NCI-H1105 treated with DMSO at 0.1 percent for 48 hours (cell line): ENCODE measurements around the gene BEAN1.
"Not testable (repeated sequence)": the region's sequence is repeated elsewhere in the genome, so short reads cannot be mapped to it uniquely, and the experiment has no call there.

ENCODE experiments used
- DNase-seq: peaks from one replicate; lab custom pipeline; 2025; lab: John Stamatoyannopoulos, UW

Gene BEAN1

DNA sequence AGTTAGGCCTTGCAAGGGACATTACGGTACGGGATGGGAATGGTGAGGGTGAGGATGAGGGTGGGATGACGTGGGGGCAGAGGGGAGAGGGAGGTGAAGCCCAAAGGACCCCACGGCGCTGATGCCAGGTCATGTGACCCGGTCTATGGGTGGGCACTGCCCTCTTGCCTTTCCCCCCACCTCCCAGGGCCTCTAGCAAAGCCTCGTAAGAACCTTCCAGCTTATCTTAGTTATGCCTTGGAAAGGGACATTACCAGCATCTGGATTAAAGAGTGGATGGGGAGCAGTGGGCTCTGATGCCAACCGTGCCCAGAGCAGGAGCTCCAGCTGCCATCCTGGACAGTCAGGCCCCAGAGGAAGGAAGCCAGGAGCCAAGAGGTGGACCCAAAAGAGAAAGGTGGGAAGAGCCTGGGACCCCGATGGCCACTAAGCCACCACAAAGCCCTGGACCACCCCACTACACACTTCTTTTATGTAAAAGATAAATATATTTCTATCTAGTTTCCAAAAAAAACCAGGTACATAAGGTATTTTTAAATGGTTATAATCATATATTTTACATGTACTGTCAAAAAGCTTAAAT lies 81.9 kb downstream of the BEAN1 start:
- DNase-seq: no peak

DNA sequence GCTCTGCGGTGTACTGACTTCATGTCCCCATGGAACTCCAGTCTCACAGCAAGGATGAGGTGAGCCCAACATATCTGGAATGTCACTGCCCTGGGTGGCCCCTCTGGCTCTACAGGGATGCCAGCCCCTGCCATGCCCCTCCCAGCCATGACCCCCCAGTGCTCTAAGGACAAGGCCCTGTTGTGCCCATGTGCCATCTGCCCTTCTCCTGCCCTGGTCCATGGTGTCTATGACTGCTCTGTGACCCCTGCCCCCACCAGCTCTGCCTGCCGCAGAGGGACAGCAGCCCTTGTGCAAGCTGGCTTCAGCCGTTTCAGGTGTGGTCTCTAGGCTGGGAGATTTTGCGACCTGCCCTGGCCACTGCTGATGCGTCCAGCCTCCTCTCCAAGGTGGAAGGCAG lies 82.5 kb downstream of the BEAN1 start:
- no peak for DNase-seq

DNA sequence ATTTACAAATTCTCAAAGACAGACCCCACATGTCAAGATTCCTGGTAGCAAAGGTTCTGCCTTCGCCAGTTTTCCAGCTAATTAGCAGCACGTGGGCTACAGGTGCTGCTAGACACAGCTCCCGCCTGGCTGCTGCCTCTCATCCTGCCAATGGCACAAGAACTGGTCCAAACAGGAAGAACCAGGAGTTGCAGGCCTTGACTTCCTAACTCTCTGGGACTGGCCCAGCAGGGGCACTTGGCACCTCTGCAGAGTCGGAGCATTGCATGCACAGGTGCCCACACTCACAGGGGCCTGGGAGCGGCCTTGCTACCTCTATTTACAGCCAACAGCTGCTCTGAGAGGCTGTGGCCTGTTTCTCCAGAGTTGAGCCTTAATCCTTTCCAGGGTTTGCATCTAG lies 83.2 kb downstream of the BEAN1 start:
- no peak for DNase-seq

DNA sequence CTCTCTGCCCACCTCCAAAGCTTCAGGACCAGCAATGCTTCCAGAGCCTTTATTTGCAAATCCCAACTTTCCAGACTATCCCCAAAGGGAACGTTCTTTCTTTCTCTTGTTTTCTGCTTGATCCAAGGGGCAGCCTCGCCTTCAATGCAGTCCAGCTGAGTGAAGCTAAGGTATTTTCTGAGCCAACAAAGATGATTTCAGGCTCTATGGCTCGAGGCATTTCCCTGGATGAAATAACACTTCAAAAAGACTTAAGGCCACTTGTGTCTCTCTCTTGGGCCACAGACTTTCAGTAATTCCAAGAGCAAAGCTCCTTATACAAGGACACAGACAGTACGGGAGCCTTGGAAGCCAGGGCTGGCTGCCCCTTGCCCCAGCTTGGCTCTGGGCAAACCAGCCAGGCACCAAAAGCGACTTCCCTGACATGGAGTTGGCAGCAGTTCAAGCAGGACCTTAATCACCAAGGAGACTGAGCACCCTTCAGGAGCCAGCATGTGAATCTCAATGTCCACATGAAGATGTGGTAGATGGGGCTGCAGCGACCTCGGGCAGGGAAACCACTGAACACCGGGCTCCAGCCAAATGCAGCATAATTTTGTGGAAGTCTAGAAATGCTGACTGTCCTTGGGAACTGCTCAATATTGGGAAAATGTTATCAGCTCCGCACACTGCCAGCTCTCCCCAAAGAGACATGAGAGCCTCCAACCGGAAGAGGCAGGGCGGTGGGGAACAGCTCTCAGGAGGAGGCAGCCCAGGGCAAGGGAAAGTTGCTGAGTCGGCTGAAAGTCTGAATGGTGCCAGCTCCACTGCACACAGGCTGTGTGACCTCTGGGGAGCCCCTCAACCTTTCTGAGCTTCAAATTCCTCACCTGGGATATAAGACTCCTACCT lies 83.9 kb downstream of the BEAN1 start:
- no peak for DNase-seq

DNA sequence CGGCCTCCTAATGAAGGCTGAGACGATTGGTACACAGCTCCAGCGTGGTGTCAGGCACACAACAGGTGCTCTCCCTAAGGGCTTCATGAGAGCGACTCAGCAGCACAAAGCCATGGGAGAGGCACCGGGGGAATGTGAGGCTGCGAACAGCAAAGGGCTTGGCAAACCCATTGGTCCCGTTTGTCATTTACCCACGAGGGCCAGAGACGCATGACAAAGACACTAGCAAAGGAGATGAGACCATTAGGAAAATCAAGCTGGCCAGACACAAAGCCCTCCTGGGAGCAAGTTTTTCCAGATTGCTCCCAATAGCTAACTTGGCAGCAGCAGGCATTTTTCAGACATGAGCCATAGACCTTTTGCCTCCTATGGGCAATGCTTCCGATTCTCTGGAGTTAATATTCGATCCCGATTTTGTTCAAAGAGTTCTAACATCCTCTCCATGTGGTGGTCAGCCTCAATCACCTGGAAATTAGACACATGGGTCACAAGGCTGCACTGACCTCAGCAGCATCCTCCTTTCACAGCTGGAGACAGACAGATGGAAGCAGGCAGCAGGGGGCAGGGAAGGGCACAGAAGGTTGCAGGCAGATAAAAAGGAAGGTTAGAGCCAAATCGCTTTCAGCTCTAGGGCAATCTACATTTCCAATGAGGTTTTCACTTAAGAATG lies 84.6 kb downstream of the BEAN1 start:
- no peak for DNase-seq

DNA sequence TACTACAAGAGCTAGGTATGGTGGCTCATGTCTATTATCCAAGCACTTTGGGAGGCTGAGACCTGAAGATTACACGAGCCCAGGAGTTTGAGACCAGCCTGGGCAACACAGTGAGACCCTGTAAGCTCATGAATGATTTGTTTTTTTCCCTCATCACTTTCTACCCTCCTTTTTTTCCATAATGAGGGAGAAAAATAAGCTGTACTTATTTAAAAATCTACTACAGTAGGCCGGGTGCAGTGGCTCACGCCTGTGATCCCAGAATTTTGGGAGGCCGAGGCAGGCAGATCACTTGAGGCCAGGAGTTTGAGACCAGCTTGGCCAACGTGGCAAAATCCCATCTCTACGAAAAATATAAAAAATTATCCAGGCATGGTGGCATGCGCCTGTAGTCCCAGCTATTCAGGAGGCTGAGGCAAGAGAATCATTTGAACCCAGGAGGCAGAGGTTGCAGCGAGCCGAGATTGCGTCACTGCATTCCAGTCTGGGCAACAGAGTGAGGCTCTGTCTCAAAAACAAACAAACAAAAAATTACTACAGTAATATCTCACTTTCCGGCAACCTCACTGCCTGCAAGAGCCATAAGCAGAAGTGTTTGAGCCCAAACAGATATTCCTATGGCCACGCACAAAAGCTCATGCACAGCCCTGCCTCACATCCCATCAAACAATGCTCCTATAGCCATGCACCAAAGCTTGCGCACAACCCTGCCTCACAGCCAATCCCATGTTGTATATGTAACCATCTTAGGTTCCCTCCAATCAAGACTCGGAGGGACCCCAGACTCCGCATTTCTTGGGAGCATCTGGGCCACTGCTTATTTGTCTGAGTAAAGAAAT lies 85.4 kb downstream of the BEAN1 start:
- DNase-seq: no peak

DNA sequence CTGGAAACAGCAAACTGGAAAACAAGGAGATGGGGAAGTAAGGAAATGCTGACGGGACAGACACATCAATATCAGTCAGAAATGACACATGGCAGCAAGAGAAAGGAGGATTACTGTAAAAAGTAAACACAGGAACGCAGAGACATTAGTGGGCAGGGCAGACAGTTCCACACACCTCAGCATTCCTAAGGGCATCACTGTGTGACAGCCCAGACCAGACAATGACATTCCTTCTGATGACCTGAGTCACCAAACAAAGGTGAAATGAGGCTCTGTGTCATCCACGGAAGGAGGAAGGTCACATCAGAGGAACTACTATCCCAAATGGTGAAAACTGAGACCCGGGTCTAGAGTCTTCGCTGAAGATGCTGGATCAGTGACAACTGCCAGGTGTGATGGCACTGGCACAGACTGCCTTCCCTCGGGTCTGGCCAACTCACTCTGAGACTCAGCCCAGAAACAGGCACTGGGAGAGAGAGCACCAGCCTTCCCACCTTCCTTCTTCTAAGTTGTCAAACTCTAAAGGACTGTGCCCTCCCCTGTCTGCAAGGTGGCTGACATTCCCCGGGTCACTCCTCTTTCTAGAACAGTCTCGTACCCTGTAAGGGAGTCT lies 86.1 kb downstream of the BEAN1 start:
- DNase-seq: no peak

DNA sequence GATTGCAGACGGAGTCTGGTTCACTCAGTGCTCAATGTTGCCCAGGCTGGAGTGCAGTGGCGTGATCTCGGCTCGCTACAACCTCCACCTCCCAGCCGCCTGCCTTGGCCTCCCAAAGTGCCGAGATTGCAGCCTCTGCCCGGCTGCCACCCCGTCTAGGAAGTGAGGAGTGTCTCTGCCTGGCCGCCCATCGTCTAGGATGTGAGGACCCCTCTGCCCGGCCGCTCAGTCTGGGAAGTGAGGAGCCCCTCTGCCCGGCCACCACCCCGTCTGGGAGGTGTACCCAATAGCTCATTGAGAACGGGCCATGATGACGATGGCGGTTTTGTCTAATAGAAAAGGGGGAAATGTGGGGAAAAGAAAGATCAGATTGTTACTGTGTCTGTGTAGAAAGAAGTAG lies 87.3 kb downstream of the BEAN1 start:
- DNase-seq: not testable (repeated sequence)

DNA sequence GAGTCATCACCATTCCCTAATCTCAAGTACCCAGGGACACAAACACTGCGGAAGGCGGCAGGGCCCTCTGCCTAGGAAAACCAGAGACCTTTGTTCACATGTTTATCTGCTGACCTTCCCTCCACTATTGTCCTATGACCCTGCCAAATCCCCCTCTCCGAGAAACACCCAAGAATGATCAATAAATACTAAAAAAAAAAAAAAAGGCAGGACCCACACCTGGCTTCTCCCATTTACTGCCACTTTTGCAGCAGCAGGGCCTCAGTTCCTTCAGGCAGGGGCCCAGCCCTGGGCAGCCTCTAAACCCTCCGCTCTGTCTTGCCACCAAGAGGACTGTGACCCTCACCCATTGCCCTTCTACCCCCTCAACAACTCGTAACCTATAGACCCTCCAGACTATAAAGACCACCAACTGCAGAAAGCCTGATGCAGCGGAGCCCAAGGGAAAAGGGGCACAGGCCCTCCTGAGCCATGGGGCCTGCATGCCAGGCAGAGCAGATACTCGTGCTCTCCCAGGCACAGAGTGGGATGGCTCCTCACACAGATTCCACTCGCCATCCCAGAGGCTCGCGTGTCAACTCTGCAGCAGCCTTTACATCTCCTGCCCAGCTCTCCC lies 88.0 kb downstream of the BEAN1 start:
- DNase-seq: not testable (repeated sequence)

DNA sequence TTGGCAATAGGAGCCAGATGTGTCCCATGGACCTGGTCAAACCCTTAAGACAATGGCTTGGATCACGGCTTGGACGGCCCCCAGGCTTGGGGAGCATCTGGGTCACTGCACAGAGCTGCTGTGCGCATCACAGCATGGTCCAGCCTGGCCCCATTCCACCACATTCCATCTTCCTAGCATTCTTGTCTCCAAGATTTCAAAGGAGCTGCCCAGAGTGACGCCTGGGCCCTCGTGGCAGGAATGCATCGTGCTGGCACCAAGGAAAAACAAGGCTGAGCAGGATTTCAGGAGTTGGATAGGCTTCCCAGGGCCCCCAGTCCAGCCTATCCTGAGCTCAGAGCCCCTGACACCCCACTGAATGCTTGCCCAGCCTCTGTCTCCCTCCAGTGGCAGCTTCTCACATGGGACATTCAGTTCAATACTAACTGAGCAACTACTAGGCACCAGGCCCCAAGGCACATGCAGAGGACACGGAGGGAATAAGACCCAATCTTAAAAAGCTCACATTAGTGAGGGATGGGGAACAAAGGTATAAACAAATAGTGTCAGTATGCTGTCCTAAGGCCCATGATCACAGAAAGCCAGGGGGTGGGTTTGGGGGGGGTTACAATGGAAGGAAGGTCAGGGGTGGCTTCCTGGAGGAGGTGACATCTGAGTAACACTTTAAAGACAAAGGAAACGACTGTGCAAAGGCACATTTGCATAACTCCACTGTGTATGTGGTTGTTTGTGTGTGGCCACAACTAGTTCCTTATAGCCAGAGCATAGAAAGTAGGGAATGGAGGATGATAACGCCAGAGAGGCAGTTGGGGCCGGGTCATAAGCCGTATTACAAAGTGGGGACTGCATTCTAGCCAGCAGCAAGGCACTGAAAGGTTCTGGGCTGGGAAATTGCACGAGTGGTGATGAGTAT lies 88.8 kb downstream of the BEAN1 start:
- no peak for DNase-seq

DNA sequence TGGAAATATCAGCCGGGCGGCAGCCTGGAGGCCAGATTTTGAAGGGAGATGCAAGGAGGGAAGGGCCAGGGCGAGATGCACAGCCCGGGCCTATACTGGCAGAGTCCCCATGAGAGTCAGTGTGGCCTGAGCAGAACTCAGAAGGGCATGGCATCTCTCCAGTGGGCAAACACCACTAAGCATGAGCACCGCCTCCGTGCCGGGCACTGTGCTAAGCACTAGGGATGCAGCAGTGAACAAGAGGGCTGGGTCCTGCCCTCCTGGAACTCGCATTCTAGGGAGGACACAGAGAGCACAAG lies 89.4 kb downstream of the BEAN1 start:
- DNase-seq: no peak

DNA sequence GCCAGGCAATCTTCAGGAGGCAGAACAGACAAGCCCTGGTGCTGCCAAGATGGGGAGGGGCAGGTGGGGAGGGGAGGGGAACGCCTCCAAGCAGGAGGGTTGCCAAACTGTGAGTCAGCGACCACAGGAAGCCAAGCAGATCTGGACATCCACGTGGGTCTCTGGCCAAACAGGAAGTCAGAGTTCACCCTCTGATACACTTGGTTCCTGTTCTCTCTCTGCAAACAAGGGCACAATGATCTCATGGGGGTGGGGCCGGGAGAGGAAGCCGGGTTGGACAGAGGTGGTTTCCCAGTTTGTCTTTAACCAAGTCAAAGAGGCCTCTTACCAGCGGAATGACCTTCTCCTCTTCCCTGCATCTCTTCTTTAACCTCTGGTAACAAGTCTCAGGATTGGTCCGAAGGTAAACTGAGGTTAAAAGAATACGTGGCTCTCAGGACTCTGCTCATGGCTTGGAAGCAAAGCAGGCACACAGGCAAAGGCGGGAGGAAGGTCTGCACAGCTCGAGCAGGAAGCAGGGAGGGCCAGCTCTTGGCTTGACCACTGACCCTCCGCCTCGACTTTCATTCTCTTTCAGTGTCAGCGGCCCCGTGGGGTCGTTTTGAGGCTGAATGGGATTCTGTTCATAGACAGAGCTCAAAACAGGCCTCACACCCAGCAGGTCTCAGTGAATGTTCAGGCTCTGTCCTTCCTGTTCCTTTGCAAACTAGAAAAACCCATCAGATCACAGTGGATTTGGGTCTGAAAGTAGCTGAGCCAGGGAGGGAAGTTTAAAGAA lies 89.9 kb downstream of the BEAN1 start:
- no peak for DNase-seq

DNA sequence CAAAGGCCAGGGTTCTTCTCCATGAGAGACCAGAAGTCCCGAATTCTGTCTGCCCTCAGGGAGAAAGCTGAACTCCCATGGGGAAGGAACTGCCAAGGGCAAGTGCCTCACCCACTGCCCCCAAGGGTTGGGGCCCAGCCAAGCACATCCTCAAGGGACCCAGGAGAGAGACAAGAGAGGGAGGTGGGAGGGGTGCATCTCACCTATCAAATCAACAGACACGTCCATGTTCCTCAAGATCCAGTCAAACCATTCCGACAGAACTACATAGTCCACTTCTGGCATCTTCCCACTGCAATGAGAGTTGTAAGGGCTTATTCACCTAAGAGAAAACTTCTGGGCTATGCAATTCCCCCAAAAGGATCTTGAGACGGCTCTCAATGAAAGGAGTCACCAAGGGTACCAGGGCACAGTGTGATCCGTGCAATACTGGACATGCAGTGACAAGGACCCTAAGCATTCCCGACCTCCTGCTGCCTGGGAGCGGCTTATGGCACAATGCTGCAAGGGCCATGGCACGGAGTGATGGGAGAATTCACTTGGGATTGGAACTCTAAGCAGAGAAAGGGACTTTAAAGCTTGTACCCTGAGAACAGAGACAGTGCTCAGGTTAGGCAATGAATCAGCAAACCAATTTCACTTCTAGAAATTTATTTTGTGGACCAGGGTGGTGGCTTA lies 90.6 kb downstream of the BEAN1 start:
- no peak for DNase-seq

DNA sequence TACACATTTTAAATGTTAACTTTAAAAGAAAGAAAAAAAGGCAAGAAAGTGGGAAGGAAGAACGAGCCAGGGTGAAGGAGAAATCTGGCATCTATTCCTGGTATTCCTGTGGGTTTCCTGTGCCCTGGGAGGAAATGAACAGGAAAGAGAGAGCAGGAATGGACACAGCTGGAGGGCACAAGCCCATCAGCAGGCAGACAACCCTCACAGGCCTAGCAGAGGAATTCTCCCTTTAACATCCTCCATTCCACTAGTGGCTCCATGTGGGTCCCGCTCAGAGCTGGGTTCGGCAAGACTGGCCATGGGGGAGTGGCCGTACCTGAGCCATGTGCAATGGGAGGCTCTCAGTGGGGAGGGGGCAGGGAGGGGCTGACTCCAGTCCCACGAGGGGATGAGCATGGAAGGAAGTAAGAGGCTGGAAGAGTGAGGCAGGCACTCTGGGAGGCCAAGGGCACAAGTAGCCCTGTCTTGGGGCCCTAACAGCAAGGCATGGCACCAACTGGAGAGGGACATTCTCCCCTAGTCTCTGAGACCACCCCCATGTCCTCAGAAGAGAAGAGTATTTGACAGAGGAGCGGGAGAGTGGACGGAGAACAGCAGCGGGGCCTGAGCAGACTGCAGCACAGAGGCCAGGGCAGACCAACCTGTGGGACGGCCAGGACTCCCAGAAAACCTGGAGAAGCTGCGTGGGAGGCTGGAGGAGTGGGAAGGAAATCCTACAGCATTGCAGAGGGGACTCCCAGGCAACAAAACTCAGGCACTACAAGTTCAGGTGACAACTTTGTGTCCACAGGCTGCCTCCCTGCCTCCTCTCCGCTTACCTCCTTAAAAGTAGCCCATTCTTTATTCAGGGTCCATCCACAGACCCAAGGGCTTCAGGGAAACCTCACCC lies 92.6 kb downstream of the BEAN1 start:
- no peak for DNase-seq

DNA sequence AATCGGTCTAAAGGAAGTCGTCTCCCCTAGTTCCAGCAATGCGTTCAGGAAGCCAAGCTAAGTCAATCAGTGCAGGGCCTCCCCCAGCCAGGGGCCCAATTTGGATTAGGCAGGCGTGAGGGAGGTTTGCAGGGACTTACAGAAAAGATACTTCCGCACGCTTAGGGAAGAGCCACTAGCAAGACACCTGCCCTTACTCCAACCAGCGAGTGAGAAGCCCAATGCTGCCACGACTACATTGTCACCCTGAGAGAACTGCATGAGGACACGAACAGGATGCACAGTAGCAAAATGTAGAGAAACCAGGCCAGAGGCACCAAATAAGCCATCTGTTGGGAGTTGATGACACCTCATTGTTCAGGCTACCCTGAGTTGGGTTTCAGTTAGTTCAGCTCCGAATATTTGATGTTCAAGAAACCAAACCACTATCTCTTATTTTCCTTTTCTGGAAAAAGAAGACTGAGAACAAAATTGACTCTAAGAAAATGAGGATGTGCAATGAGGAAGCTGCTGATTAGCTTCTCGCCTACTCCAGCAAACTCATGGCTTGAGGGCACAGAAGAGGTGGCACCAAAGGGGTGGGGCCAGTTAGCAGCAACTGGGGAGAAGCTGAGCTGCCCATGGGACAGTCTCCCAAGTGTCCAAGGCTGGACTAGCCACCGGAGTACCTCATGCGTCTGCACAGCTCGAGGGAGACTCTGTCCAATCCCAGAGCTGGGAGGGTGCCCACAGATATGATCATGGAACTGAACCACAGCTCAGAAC lies 93.5 kb downstream of the BEAN1 start:
- DNase-seq: no peak

DNA sequence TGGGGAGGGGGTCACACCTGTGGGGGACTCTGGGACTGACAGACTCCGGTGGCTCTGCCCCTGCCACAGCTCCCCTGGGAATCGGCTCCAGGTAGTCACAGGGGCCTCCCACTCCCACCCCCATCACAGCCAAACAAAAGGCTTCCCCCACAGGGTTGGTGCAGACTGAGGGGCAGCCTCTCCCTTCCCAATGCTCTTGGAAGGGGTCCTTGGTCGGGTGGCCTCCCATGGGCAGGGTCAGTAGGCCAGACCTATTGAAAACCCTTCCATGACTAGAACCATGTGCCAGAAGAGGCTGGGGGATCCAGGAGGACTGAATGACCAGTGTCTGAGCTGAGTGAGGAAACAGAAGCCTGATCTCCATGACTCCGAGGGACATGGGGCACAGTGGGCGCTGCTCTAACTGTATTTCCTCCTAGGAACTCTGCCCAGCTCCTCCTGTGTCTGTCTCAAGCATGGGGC lies 94.2 kb downstream of the BEAN1 start:
- no peak for DNase-seq
